ENCODE measurements around the gene OGDHL. TPM values are rescaled to one million over a fixed set of nuclear protein-coding genes. Genes with fewer than 3 reads are reported as not detected.

OGDHL gene
- total and polyA plus RNA-seq, 7 donors = 0.46 to 6.1 (median 1.2) TPM

- H3K4me3 ChIP-seq = no peak overlapping the region
- intact Hi-C loops (cut with DNase I) = no loop called here
- H3K9me3 ChIP-seq = peaks cover 0 to 3% (median 0%) of the 10 kb centered on the region in 4 donors
- WGBS, 2 donors = 74 to 77% methylated on average over 4 of the region's 4 CpGs
- peaks cover 0 to 35% (median 7%) of the 10 kb centered on the region in 3 donors for H3K27me3 ChIP-seq
- H3K27ac ChIP-seq = no peak overlapping the region
- no peaks in the 10 kb centered on the region for H3K4me1 ChIP-seq
- DNase-seq = no peak
- TF ChIP-seq EP300 (IDR thresholded peaks at IDR 0.05) (no peak), CTCF (IDR thresholded peaks at IDR 0.05) (no peak), POLR2AphosphoS5 (IDR thresholded peaks at IDR 0.05) (no peak), POLR2A (IDR thresholded peaks at IDR 0.05) (no peak)
- H3K36me3 ChIP-seq = no peaks in the 10 kb centered on the region
Measured at GRCh38 chr10:49686651-49687050, 75.5 kb downstream of the OGDHL start.

Other genes starting within 250 kb of the OGDHL start
- gene ERCC6, start 223.2 kb downstream of the OGDHL start, total RNA-seq = 10 to 100 TPM; 10.9 to 16.6 (median 11.7) TPM
- gene ERCC6, start 223.2 kb downstream of the OGDHL start, polyA plus RNA-seq = 1 to 10 TPM; 3.0 to 4.5 (median 4.4) TPM
- gene SLC18A3, start 152.0 kb downstream of the OGDHL start, total RNA-seq = 1 to 10 TPM in 1 of 4 donors, under 1 TPM in 2, not detected in 1; 0.16 to 2.5 (median 0.68) TPM
- under 1 TPM in 1 of 3 donors, not detected in 2; 0.98 TPM for gene SLC18A3, start 152.0 kb downstream of the OGDHL start, polyA plus RNA-seq
- under 1 TPM in 1 of 4 donors, not detected in 3; 0.41 TPM for gene CHAT, start 148.3 kb downstream of the OGDHL start, total RNA-seq
- gene CHAT, start 148.3 kb downstream of the OGDHL start, polyA plus RNA-seq = under 1 TPM in 1 of 3 donors, not detected in 2; 0.57 TPM
- not detected for gene C10orf53, start 82.7 kb downstream of the OGDHL start, total RNA-seq
- not detected for gene C10orf53, start 82.7 kb downstream of the OGDHL start, polyA plus RNA-seq
- gene PARG, start 179.7 kb upstream of the OGDHL start, total RNA-seq = 10 to 100 TPM; 24.7 to 48.5 (median 30.6) TPM
- 10 to 100 TPM in 2 of 3 donors, 1 to 10 TPM in 1; 7.2 to 13.9 (median 11.1) TPM for gene PARG, start 179.7 kb upstream of the OGDHL start, polyA plus RNA-seq
- 10 to 100 TPM; 19.9 to 35.4 (median 24.0) TPM for gene TIMM23B, start 179.7 kb upstream of the OGDHL start, total RNA-seq
- 10 to 100 TPM in 1 of 3 donors, 1 to 10 TPM in 2; 3.6 to 10.2 (median 4.4) TPM for gene TIMM23B, start 179.7 kb upstream of the OGDHL start, polyA plus RNA-seq
- gene AGAP6, start 226.1 kb upstream of the OGDHL start, total RNA-seq = 10 to 100 TPM; 12.8 to 27.1 (median 16.0) TPM
- 10 to 100 TPM in 1 of 3 donors, 1 to 10 TPM in 2; 1.2 to 11.3 (median 1.8) TPM for gene AGAP6, start 226.1 kb upstream of the OGDHL start, polyA plus RNA-seq

Measured in sigmoid colon (tissue), 7 donors.